HTR-8/SVneo (cell line): ENCODE results near the gene NAV1.

Source experiments
- DNase-seq: peaks from one replicate; pipeline ENCODE4 v3.0.0; 2011; ENCODE audit warnings: low spot score, mixed read lengths; ENCODE audit not compliant: insufficient read length
- FAIRE-seq: peaks from 2 replicates; lab custom pipeline; 2011; peaks lifted over from hg19 to GRCh38; lab: Jason Lieb, UNC

The NAV1 gene

DNA sequence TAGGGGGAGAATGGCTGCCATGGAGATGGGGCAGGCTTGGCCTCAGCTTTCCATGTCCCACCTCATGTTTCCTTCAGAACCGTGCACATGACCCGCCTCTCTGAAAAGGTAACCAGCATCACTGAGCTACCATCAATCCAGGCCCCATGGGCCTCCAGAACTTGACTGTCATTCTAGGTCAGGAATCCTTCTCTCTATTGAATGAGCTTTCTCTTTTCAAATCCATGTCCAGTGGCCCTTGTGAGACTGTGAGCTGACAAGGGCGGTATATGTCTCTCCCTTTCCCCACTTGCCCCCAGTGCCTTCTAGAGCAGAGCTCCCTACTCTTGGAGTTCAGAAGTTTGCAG lies 36.4 kb upstream of the NAV1 start:
- FAIRE-seq: no peak

DNA sequence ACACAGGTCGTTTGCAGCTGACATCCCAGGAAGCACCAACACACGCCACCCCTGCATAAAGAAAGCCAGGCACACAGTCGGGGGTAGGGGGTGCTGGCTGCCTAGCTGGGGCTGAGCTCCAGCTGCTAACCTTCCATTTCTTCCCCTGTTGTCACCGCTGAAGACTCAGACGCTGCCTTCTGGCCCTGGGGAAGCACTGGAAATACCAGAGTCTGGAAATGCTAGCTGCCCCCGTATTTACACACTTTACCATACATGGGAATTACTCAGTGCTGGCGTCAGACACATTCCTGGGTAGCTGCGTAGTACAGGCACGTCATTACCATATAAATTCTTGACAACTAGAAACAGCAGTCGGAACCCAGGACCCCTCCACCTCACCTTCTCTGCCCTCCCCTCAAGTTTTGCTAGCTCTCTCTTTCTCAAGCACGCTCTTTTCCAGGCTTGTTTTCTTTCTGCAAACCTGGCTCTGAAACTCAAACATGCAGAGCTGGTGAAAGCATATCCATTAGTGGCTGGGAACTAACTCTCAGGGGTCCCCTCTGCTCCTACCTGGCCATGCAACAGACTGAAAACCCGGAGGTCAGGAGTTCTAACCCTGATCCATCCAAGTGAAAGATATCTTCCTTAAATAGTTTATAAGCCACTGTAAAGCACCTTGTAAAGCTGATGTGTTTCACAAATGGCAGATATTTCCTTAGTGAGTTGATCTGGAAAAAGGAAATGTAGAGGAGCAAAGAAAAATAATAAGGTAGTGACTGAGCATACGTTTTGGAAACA lies 35.3 kb upstream of the NAV1 start:
- DNase-seq (peak; percentile 83), FAIRE-seq (peak; percentile 75)

More for the DNA sequence above, 36.4 kb upstream of the NAV1 start:
- DNase-seq: no peak

DNA sequence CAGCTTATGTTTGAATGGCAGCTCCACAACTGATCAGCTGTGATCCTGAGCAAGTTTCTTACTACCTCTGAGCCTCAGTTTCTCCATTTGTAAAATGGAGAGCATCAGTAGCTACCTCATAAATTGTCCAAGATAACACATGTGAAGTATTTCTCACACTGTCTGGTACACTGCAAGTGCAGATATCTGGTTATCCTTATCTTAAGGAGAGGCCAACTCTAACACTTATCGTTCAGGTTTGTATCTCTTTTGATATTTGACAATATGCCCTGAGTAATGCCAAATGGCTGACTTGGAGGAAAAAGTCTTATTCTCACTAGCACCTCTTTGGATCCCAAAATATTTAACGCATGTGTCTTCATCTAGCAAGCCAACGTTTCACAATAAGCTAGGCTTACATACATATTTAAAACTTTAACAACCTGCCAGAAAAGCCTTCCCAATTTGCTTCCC lies 34.7 kb upstream of the NAV1 start:
- FAIRE-seq: no peak

DNA sequence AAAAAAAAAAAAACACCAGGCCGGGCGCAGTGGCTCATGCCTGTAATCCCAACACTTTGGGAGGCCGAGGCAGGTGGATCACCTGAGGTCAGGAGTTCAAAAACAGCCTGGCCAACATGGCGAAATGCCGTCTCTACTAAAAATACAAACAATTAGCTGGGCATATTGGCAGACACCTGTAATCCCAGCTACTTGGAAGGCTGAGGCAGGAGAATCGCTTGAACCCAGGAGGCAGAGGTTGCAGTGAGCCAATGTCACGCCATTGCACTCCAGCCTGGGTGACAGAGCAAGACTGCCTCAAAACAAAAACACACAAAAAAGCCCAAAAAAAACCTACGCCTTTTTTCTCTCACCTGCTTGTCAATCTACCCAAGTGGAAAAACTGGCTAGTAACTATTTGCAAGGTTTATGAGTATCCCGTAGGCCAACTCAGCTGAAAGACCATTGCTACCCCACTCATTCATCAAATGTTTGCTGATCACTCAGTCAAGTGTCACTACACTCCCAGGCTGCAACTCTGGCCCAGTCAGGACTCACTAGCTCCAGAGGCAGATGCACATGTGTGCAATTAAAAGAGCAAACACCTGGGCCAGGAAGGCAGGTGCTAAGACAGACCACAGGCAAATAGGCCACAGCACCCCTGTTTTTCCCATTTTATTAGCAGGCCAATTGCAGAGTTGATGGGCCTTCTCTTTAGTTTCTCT lies 34.0 kb upstream of the NAV1 start:
- FAIRE-seq: no peak
- DNase-seq: no peak

More for the DNA sequence above, 34.7 kb upstream of the NAV1 start:
- DNase-seq: no peak

DNA sequence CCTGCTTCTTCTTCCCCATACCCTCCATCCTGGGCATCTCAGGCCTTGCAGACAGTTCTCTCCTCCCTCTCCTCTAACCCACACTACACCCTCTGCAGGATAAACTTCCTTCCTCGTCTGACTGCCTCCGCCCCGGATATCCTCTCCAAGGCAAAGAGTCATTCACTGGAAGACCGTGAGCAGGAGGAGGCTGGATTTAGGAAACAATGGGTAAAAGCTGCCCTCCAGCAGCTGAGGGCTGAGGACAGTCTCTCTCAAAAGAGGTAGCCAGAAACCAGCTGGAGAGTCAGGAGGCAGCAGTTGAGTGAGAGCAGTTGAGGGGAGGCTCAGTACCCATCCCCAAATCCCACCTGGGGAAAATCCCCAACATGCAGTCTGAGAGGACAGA lies 33.4 kb upstream of the NAV1 start:
- FAIRE-seq (peak; percentile 80), DNase-seq (no peak)

DNA sequence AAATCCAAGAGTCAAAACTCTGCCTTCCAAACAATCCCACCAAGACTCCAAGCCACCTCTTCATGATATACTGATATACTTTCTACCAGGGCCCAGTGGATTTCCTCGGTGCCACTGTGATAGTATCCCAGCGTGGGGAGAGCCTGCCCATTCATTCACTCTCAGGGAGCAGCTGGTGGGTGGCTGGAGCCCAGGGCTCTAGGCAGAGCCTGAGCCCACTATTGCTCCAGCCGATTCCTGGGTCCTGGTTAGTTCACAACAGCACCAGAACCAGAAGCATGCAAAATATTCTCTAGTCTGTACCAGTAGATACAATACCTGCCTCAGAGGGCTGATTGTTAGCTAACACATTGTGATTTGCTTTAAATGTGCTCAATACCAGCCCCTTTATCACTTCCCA lies 32.8 kb upstream of the NAV1 start:
- DNase-seq: no peak
- FAIRE-seq: no peak

DNA sequence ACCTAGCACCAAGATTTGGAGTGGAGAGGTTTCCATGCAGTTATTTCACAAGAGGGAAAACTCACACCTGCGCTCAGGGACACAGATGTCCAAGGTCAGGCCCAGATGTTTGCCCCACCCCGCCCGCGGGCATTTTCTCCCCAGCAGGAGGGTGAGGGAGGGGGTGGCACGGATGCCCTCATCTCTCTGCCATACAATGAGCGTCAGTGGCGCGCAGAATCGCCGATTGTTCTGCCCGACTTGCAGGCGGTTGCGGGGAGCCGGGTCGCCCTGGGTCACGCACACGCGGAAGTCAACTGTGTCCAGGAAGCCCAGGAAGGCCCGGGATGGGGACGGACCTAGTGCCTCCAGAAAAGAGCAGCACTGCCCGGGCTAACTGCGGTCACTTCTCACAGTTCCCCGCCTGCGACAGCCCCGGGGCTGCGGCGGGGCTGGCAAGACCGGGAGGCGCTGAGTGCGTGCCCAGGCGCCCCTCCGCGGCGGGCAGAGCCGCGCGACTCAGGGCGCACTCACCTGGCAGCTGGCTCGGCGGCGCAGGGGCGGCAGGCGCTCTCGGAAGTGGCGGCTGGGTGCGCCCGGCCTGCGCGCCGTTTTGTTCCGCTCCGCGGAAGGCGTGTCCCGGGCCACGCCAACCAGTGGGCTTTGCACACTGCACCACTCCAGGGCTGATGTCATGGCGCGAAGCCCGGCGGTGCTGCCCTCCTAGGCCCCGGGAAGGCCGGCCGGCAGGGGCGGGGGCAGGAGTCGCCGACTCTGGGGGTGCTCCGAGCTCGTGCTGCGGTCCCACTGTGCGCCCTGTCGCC lies 32.2 kb upstream of the NAV1 start, which contains the start of gene CSRP1:
CSRP1 (minus strand) TSS at position 567 of the 803 bp plus-strand sequence. CDS start 10,820 bp downstream, outside the sequence.
- DNase-seq (peak; percentile 93), FAIRE-seq (peak; percentile 66)

DNA sequence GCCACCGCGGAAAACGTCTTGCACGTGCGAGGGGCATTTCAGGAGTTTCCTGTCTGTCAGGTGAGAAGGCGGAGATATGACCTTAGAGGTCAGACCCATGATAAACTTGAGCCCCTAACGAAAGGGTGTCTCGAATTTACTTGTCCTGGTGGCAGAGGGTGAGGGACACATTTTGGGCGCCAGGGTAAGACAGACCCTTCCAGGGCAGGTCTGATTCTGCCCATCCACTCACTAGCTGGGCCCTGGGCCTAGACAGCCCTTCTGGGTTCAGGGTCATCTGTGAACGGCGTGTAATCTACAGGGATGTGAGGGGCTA lies 31.6 kb upstream of the NAV1 start:
- FAIRE-seq: no peak
- no peak for DNase-seq

DNA sequence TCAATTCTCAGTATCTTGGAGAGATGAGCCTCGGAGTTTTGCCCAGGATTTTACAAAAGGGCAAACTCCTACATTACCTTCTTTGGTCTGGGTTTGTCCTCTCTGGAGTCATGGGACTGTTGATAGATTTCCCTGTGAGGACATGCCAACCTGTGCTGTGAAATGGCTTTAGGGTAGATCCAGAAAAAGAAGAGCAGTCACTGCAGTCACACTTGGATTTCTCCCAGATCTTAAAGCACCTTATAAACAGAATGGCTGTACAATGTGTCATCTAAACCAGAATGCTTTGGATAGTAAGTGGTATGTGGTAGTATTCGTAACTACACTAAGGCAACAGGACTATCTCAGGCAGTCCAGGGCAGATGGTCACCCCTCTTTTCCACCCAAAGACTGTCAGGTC lies 30.1 kb upstream of the NAV1 start:
- FAIRE-seq (no peak), DNase-seq (no peak)

DNA sequence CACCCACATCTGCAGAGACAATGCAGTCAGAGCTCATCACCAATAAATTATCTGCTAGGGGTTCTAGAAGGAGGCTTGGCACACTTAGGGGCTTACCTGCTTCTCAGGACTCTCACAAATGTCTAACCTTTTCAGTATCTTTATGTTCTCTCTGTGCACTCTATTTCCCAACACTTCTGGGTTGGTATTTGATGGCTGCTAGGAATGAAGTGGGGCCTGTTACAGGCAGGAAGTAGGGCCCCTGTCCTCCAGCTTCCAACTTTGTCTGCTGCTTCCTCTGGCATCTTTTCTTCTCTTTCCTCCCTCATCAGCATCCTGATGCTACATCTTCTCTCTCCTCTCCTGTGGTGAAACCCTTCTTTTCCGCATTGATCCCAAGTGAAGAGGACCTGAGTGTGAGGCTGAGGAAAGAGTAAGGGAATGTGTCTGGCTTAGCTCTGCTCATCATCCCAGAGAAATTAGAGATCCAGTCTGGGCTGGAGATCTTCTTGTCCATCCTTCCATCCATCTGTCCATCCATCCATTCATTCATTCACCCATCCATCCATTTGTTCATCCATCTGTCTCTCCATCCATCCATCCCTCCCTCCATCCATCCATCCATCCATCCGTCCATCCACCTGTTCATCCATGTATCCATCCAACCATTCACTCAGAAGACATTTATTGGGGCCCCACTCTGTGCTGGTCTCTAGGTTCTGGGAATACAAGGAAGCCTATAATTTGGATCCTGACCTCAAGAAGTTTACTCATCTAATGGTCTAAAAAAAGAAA lies 29.1 kb upstream of the NAV1 start:
- FAIRE-seq (no peak), DNase-seq (no peak)

DNA sequence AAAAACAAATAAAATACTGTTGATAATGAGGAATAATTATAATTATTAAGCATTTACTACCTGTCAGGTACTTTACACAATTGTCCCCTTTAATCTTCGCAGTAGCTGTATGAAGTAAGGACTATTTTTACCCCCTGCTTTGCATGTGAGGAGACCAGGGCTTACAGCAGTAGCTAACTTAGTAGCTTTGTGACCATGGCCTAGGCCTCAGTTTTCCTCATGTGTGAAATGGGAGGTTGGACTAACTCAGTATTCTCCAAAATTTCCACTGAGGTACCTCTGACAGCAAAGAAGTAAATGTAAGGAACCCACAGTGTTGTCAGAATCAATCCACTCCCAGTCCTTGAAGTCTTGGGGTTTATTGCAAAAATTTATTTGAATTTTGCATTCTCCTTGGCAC lies 28.2 kb upstream of the NAV1 start:
- FAIRE-seq (no peak), DNase-seq (no peak)

DNA sequence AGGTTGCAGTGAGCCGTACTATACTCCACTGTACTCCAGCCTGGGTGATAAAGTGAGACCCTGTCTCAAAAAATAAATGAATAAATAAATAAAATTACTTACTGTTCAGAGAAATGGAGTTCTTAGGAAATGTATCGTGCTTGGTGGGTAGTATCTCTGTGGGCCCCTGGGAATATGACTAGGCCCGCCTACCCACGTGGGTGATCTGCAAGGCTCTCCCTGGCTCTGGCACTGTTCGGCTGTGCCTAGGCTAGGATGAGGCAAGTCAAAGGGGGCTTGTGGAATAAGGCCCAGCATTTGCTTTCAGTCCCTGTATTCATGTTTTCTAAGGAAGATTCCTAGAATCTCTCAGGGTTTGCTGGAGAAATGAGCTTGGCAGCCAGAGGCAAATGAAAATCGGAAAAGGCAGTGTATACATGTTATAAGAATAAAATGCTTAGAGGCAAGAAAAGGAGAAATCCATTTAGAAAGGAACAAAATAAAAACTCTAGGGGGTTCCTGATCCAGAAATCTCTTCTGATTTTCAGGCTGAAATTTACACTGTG lies 27.5 kb upstream of the NAV1 start:
- FAIRE-seq (no peak), DNase-seq (no peak)

DNA sequence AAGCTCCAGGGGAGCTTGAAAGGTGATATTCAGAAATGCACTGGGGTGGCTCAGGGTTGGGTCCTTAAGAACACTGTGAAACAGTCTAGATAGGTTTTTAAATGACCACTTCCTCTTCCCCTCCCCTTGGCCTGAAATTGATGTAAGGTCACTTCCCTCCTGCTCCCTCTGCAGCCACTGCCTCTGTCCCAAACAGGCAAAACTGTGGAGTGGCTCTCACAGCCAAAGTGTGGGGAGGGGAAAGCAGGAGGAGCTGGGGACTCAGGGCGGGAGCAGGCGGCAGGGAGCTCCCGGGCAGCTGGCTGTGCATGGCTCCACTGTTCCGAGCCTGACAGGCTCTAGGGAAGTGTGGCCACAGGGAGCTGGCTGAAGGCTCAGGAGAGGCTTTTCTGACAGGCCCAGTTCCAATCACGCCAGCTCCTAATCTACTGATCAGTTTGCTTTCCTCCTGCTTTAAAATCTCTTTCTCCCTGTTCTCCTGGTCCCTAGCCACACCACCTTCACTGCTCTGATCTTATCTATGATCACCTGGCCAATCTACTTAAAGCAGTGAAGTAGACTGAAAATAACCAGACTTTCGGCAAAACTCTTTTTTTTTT lies 26.9 kb upstream of the NAV1 start:
- FAIRE-seq (no peak), DNase-seq (no peak)

DNA sequence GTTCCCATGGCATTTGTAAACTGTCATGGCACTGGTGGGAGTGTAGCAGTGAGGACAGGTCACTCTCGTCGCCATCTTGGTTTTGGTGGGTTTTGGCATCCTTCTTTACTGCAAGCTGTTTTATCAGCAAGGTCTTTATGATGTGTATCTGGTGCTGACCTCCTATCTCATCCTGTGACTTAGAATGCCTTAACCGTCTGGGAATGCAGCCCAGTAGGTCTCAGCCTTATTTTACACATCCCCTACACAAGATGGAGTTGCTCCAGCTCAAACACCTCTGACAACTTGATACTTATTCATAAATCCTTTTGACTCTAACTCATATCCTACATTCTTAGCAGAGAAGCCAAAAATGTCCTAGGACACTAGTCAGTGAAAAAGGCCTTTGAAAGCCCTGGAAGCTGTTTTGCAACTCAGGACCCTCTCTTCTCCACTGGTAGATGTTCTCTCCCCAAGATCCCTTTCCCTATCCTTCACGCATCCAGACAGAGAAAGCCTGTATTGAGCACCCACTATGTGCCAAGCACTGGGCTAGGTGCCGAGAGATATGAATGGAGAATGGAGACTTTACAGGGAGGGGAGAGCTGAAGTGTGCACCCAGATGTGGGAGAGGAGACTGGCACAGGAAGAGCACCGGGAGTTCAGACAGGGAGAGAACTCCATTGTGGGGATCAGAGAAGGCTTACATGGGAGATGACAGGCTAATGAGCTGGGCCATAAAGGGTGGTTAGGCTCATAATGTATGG lies 25.3 kb upstream of the NAV1 start:
- DNase-seq (no peak), FAIRE-seq (no peak)

DNA sequence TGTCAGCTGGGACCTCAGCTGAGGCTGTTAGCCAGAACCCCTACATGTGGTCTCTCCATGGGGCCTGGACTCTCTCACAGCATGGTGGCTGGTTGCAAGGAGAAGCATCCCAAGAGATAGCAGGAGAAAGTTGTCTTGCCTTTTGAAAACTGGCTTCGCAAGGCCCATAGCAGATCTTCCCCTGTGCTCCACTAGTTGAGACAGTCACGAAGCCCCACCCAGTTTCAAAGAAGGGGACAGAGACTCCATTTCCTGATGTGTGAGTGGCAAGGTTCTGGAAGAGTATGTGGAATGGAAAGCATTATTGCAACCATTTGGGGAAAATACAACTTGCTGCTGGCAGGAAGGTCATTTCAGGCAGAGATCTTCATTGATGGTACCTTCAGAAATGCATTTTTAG lies 24.5 kb upstream of the NAV1 start:
- no peak for DNase-seq
- FAIRE-seq: no peak

DNA sequence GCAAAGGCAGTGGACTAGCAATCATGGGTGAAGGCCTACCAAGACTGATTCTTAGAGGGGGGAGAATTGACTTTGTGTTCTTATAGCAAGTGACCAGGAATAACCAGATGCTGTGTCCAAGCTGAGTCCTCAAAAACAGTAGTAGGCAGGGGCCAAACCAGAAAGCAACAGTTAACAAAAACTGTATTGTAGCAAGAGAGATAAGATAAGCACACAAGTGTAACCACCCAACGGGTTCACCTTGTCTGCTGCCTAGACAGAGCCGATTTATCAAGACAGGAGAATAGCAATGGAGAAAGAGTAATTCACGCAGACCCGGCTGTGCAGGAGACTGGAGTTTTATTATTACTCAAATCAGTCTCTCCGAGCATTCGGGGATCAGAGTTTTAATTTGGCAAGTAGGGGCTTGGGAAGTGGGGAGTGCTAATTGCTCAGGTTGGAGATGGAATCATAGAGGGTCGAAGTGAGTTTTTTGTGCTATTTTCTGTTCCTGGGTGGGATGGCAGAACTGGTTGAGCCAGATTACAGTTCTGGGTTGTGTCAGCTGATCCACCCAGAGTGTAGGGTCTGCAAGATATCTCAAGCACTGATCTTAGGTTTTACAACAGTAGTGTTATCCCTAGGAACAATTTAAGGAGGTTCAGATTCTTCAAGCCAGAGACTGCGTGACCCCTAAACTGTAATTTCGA lies 23.7 kb upstream of the NAV1 start:
- FAIRE-seq (no peak), DNase-seq (no peak)

DNA sequence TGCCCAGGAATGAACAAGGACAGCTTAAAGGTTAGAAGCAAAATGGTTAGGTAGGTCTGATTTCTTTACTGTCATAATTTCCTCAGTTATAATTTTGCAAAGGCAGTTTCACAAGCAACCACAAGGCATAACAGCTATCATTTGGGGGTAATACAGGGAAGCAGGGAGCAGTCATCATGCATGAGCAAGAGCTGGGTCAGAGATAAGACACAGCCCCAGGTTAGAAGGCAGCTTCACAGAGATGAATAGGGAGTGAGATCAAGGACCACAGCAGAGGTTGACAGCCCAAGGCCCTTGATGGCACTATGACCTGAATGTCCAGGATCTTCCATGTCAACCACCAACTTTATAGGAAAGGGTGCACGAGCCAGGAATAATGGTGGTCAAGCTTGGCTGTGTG lies 23.0 kb upstream of the NAV1 start:
- FAIRE-seq (no peak), DNase-seq (no peak)

DNA sequence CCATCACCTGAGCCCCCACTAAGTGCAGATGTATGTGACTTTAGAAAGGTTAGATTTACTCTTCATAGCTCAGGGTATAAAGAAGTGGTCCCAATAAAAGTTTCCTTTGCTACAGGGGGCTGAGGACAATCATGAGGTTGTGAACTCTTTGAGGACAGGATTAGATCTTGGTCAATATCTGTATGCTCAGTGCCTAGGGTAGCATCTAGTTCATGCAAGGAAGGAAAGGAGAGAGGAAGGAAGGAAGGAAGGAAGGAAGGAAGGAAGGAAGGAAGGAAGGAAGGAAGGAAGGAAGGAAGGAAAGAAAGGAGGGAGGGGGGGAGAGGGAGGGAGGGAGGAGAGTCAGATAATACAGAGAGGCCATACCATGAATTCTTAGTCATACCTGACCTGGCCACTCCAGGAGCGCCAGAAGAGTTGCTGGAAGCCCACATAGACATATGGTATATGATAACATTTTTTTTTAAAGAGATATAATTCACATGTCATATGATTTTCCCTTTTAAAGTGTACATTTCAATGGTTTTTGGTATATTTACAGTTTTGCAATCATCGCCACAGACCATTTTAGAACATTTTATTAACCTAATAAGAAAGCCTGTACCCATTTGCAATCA lies 22.3 kb upstream of the NAV1 start:
- FAIRE-seq: no peak

More for the DNA sequence above, 22.3 kb upstream of the NAV1 start:
- DNase-seq: no peak
